Uterus (tissue), 4 donors: ENCODE data around the gene COL13A1. TPM values are rescaled to one million over a fixed set of nuclear protein-coding genes. Genes with fewer than 3 reads are reported as not detected.

ENCODE experiments used
- DNase-seq, 2 donors: peaks; one replicate each; pipeline ENCODE4 v3.0.0-alpha.2; 2019 to 2020
- H3K27ac ChIP-seq, 2 donors: fragments of 200-600 bp; sonication (generic); 1 replicate in 1 of 2; 2 replicates in 1 of 2; pipeline ENCODE4 v1.5.1; 2016 to 2018
- H3K27me3 ChIP-seq, 2 donors: fragments of 200-600 bp; sonication (generic); one replicate each; pipeline ENCODE4 v1.5.1; 2018 to 2019; ENCODE audit warnings: control low read depth in 1 of 2
- H3K36me3 ChIP-seq, 2 donors: fragments of 200-600 bp; sonication (generic); one replicate each; pipeline ENCODE4 v1.5.1; 2019; ENCODE audit warnings: control low read depth in 1 of 2
- H3K4me1 ChIP-seq, 2 donors: fragments of 200-600 bp; sonication (generic); one replicate each; pipeline ENCODE4 v1.5.1; 2018 to 2019; ENCODE audit warnings: control low read depth in 1 of 2
- H3K4me3 ChIP-seq, 2 donors: fragments of 200-600 bp; sonication (generic); 1 replicate in 1 of 2; 2 replicates in 1 of 2; pipeline ENCODE4 v1.5.1; 2018 to 2019; ENCODE audit warnings: mild to moderate bottlenecking in 1 of 2
- H3K9me3 ChIP-seq, 2 donors: fragments of 200-600 bp; sonication (generic); one replicate each; pipeline ENCODE4 v1.5.1; 2019; ENCODE audit warnings: control low read depth in 1 of 2
- POLR2A ChIP-seq, 2 donors: fragments of 450-650 bp; IDR thresholded peaks; one replicate each; pipeline ENCODE4 v1.6.1; 2016; ENCODE audit warnings: antibody characterized with exemption in 2 of 2, mild to moderate bottlenecking in 1 of 2, moderate library complexity in 1 of 2
- intact Hi-C: fragments of 100-400 bp; cut with DNase I; formaldehyde crosslinking; loops from one replicate; pipeline ENCODE4 v1.15.1; 2023; ENCODE audit warnings: low total_unique reads
- total RNA-seq, 4 donors: library from RNA; depleted of rRNA in 3 of 4; stranded (reverse); fragments of >200 nt in 3 of 4; gene quantifications; one replicate each; pipeline versions ENCODE4 v1.1.0 to v1.2.4, GENCODE V29; 2014 to 2023
- TF ChIP-seq, protein P1 (sequence below), 4 experiments: fragments of 200-600 bp in 2 of 4; fragments of 450-650 bp in 2 of 4; sonication (generic) in 2 of 4; IDR thresholded peaks; one replicate each; pipeline ENCODE4 v1.5.1; 2016 to 2019; ENCODE audit warnings: antibody characterized with exemption in 4 of 4, mild to moderate bottlenecking in 2 of 4, moderate library complexity in 1 of 4
- donor health status: DM: yes; HTN: yes; CAD: no.

Gene COL13A1
- total RNA-seq, 4 donors from 2014 or later, result 2.1 to 13.9 (median 3.6) TPM; not detected in 1

DNA sequence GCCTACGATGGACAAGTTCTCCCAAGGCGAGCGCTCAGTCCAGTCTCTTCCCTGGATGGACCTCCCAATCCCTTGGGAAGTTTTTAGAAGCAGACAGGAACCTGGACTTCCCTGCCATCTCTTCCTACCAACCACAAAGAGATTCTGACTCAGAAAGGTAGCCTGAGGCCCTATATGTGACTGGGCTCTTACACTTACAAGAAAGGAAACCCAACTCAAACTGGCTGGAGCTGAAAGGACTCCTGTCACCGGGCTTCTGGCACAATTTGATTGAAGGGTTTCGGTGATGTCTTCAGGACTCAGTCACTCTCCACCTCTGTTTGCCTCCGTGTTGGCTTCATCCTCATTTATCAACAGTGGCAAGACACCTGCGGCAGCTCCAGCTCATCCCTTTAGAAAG, 3.7 kb upstream of the COL13A1 start:
- intact Hi-C loops, result no loop called here
- no peak overlapping the region for H3K27ac ChIP-seq
- H3K4me3 ChIP-seq, result no peak overlapping the region
- TF ChIP-seq POLR2A (IDR thresholded peaks at IDR 0.05), result no peak
- TF ChIP-seq, protein P1, sequence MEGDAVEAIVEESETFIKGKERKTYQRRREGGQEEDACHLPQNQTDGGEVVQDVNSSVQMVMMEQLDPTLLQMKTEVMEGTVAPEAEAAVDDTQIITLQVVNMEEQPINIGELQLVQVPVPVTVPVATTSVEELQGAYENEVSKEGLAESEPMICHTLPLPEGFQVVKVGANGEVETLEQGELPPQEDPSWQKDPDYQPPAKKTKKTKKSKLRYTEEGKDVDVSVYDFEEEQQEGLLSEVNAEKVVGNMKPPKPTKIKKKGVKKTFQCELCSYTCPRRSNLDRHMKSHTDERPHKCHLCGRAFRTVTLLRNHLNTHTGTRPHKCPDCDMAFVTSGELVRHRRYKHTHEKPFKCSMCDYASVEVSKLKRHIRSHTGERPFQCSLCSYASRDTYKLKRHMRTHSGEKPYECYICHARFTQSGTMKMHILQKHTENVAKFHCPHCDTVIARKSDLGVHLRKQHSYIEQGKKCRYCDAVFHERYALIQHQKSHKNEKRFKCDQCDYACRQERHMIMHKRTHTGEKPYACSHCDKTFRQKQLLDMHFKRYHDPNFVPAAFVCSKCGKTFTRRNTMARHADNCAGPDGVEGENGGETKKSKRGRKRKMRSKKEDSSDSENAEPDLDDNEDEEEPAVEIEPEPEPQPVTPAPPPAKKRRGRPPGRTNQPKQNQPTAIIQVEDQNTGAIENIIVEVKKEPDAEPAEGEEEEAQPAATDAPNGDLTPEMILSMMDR (IDR thresholded peaks at IDR 0.05), result no peak
- H3K27me3 ChIP-seq, result no peaks in the 10 kb centered on the region
- H3K4me1 ChIP-seq, result peaks cover 0 to 12% of the 10 kb centered on the region in 2 donors
- no peak for DNase-seq
- no peaks in the 10 kb centered on the region for H3K36me3 ChIP-seq
- H3K9me3 ChIP-seq, result no peaks in the 10 kb centered on the region

DNA sequence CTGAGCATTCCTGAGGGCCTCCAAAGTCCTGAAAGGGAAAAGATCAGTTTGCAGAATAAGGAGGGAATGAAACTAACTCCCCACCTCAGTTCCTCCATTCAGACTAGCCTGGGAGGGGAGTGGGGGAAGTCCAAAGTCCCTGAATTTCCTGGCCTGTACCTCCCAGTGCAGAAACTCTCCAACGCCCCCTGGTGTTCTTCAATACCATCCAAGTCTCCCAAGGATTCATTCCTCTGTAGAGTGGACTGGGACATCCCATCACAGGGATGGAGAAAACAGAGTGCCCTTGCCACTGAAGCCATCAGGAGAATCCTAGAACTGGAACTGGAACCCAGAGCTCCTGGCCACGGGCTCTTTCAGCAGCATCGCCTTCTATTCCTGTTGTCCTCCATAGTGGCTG, 1.6 kb upstream of the COL13A1 start:
- intact Hi-C loops, result no loop called here
- Histone ChIP-seq H3K4me1 (peaks cover 0 to 12% of the 10 kb centered on the region in 2 donors), H3K27ac (no peak overlapping the region), H3K27me3 (no peaks in the 10 kb centered on the region), H3K4me3 (no peak overlapping the region), H3K36me3 (no peaks in the 10 kb centered on the region), H3K9me3 (no peaks in the 10 kb centered on the region)
- DNase-seq, result no peak
- TF ChIP-seq, protein P1 (IDR thresholded peaks at IDR 0.05), result peak in 2 of 4 experiments; percentile 28 to 45
- TF ChIP-seq POLR2A (IDR thresholded peaks at IDR 0.05), result no peak

DNA sequence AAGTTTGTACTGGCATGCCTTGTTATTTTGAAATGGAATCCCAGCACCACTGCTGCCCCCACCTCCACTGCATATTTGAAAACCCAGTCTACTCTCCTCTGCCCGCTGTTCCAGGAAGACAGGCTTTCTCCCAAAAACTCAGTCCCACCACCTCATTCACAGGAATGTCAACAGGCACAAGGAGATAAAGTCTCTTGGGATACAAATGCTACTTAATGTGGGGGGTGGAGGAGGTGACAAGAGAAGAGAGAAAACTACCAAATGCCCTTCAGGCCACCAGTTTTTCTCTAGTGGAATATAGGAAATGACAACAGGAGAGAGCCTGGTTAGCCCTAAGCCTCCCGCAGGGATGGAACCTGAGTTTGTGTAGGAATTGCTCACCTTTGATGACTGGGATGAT, 1.0 kb upstream of the COL13A1 start:
- TF ChIP-seq, protein P1 (IDR thresholded peaks at IDR 0.05), result no peak
- no peak for TF ChIP-seq POLR2A (IDR thresholded peaks at IDR 0.05)
- Histone ChIP-seq H3K4me1 (peaks cover 0 to 12% of the 10 kb centered on the region in 2 donors), H3K4me3 (no peak overlapping the region), H3K36me3 (no peaks in the 10 kb centered on the region), H3K27me3 (no peaks in the 10 kb centered on the region), H3K27ac (no peak overlapping the region), H3K9me3 (no peaks in the 10 kb centered on the region)
- intact Hi-C loops, result no loop called here
- DNase-seq, result no peak

DNA sequence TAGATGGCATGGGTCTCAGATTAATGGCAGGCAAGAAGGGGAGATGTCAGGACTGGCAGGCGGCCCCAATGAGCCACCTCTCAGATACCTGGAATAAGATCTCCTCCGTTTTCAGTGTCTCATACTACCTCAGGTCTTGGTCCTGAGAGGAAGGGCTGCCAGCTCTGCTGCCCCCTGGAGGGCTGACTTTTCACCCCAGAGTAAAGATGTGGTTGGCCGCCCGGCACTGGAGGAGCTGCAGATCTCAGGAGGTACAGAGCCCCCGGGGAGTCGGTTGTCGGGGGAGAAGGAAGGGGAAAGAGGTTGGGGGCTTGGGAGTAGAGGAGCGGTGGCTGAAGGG, 642 bp upstream of the COL13A1 start:
- Histone ChIP-seq H3K27ac (no peak overlapping the region), H3K4me3 (peak overlapping the region in 1 of 2 donors; percentile 21), H3K36me3 (no peaks in the 10 kb centered on the region), H3K27me3 (no peaks in the 10 kb centered on the region), H3K4me1 (peaks cover 0 to 12% of the 10 kb centered on the region in 2 donors), H3K9me3 (no peaks in the 10 kb centered on the region)
- intact Hi-C loops, result no loop called here
- no peak for TF ChIP-seq POLR2A (IDR thresholded peaks at IDR 0.05)
- TF ChIP-seq, protein P1 (IDR thresholded peaks at IDR 0.05), result peak in 2 of 4 experiments; percentile 7 to 17
- DNase-seq, result peak in 1 of 2 donors; percentile 25

DNA sequence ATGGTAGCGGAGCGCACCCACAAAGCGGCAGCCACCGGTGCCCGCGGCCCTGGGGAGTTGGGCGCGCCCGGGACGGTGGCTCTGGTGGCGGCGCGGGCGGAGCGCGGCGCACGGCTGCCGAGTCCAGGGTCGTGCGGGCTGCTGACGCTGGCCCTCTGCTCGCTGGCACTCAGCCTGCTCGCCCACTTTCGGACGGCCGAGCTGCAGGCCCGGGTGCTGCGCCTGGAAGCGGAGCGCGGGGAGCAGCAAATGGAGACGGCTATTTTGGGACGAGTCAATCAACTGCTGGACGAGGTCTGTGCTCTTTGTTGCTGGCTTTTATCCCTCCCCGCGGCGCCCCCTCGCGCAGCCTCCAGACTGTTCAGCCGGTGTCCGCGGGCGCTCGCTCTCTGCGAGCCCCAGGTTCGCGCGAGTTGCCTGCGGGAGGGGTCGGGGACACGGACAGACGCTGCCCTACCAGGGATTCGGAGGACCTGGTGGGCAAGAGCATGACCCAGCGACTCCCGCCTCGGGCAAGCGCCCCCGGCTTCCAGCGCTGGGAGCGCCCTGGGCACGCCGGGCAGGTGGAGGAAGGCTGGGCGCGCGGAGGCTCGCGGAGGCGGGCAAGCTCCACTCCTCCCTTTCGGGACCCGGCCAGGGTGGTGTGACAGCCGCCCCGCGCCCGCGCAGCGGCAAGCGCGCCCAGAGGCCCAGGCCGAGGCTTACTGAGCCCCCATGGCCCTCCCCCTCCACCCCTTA, 887 bp downstream of the COL13A1 start:
- H3K27ac ChIP-seq, result no peak overlapping the region
- intact Hi-C loops, result no loop called here
- no peaks in the 10 kb centered on the region for H3K36me3 ChIP-seq
- peak overlapping the region; percentile 21 to 48 for H3K4me3 ChIP-seq
- no peaks in the 10 kb centered on the region for H3K27me3 ChIP-seq
- TF ChIP-seq, protein P1 (IDR thresholded peaks at IDR 0.05), result peak in 1 of 4 experiments; percentile 7
- TF ChIP-seq POLR2A (IDR thresholded peaks at IDR 0.05), result no peak
- H3K4me1 ChIP-seq, result peaks cover 0 to 12% of the 10 kb centered on the region in 2 donors
- H3K9me3 ChIP-seq, result no peaks in the 10 kb centered on the region
- peak in 1 of 2 donors; percentile 40 for DNase-seq
